Endometrial microvascular endothelial cells (primary cell): Measurements from ENCODE around the gene MEF2A. TPM values are rescaled to one million over a fixed set of nuclear protein-coding genes. Genes with fewer than 3 reads are reported as not detected.

Experiments used
- in situ Hi-C: cut with HindIII; loops from 2 replicates; pipeline ENCODE4 v1.10.0; 2017; ENCODE audit warnings: low sequenced_read_pairs, low pct_unique_long_range_greater_than_20kb; ENCODE audit errors: inconsistent ontology term
- total RNA-seq: library from RNA; depleted of rRNA; stranded (reverse); fragments of >200 nt; gene quantifications from one replicate; pipeline ENCODE4 v1.2.3, GENCODE V29; 2015; ENCODE audit errors: inconsistent ontology term

The MEF2A gene
- total RNA-seq, 1 donor from 2014 or later, result 28.8 TPM

- in situ Hi-C loops, result no loop called here
Observed at GRCh38 chr15:99561476-99562230, 4.1 kb upstream of the MEF2A start.

GRCh38 chr15:99562238-99562637 lies 3.5 kb upstream of the MEF2A start:
- in situ Hi-C loops, result no loop called here

GRCh38 chr15:99564221-99565048 lies 1.3 kb upstream of the MEF2A start:
- in situ Hi-C loops, result no loop called here

- in situ Hi-C loops, result no loop called here
Observed at GRCh38 chr15:99565049-99565298, 810 bp upstream of the MEF2A start.

GRCh38 chr15:99566157-99566897 lies 543 bp downstream of the MEF2A start:
- in situ Hi-C loops, result no loop called here

- in situ Hi-C loops, result no loop called here
Observed at GRCh38 chr15:99568625-99569352, 3.0 kb downstream of the MEF2A start.

GRCh38 chr15:99571299-99571698 lies 5.5 kb downstream of the MEF2A start:
- in situ Hi-C loops, result no loop called here

GRCh38 chr15:99574048-99574447 lies 8.3 kb downstream of the MEF2A start:
- in situ Hi-C loops, result no loop called here

GRCh38 chr15:99574502-99574901 lies 8.7 kb downstream of the MEF2A start:
- in situ Hi-C loops, result no loop called here

GRCh38 chr15:99578809-99579208 lies 13.0 kb downstream of the MEF2A start:
- in situ Hi-C loops, result no loop called here

- in situ Hi-C loops, result no loop called here
Observed at GRCh38 chr15:99580076-99580475, 14.3 kb downstream of the MEF2A start.

- in situ Hi-C loops, result no loop called here
Observed at GRCh38 chr15:99582508-99582960, 16.8 kb downstream of the MEF2A start.

- in situ Hi-C loops, result no loop called here
Observed at GRCh38 chr15:99584081-99584600, 18.4 kb downstream of the MEF2A start.

GRCh38 chr15:99586121-99586520 lies 20.3 kb downstream of the MEF2A start:
- in situ Hi-C loops, result no loop called here

- in situ Hi-C loops, result no loop called here
Observed at GRCh38 chr15:99589801-99590200, 24.0 kb downstream of the MEF2A start.

GRCh38 chr15:99590913-99591646 lies 25.3 kb downstream of the MEF2A start:
- in situ Hi-C loops, result no loop called here

- in situ Hi-C loops, result no loop called here
Observed at GRCh38 chr15:99592145-99592791, 26.5 kb downstream of the MEF2A start.

GRCh38 chr15:99593070-99593469 lies 27.3 kb downstream of the MEF2A start:
- in situ Hi-C loops, result no loop called here
